ENCODE results near the gene MTA1.

Gene MTA1

DNA sequence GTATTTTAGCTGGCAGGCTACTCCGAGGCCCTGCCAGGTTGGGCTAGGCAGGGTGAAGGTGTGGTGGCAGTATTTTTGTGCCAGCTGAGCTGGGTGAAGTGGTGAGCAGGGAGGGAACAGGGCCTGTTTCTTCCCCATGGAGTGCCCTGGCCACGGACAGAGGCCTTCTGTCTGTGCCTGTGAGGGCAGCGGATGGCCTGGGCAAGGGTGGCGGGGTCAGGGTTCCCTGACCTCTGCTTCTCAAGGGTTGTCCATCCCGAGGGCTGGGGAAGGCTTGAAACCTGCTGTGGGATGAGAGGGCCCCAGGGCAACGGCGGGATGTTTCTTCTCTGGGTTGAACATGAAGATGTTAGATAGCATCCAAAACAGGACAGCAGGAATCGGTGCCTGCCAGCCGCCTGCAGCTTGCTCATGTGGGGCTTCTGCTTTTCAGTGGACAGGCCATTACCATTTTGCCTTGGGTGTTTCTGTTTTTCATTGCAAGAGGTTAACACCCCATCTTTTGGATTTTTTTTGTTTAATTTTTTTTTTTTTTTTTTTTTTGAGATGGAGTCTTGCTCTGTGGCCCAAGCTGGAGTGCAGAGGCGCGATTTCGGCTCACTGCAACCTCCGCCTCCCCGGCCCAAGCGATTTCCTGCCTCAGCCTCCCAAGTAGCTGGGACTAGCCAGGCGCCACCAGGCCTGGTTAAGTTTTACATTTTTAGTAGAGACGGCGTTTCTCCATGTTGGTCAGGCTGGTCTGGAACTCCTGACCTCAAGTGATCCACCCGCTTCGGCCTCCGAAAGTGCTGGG is 3.3 kb downstream of the MTA1 start:
- no peaks in the 10 kb centered on the region for H3K27me3 ChIP-seq (ENCODE audit: low read depth, low read length)
- peaks cover 0 to 10% of the 10 kb centered on the region in 2 donors for H3K36me3 ChIP-seq (ENCODE audit: control insufficient read depth in 1 of 2, insufficient read depth in 2 of 2, low read length in 2 of 2)
- no peak overlapping the region for H3K4me3 ChIP-seq (ENCODE audit: low read depth in 1 of 2, low read length in 2 of 2)
- H3K4me1 ChIP-seq (ENCODE audit: control insufficient read depth in 1 of 2, insufficient read depth in 2 of 2, low read length in 2 of 2) = peaks cover 4 to 36% of the 10 kb centered on the region in 2 donors
- no peaks in the 10 kb centered on the region for H3K9me3 ChIP-seq (ENCODE audit: control insufficient read depth in 1 of 2, low read length in 2 of 2)
- no peak overlapping the region for H3K27ac ChIP-seq (ENCODE audit: low read length)

DNA sequence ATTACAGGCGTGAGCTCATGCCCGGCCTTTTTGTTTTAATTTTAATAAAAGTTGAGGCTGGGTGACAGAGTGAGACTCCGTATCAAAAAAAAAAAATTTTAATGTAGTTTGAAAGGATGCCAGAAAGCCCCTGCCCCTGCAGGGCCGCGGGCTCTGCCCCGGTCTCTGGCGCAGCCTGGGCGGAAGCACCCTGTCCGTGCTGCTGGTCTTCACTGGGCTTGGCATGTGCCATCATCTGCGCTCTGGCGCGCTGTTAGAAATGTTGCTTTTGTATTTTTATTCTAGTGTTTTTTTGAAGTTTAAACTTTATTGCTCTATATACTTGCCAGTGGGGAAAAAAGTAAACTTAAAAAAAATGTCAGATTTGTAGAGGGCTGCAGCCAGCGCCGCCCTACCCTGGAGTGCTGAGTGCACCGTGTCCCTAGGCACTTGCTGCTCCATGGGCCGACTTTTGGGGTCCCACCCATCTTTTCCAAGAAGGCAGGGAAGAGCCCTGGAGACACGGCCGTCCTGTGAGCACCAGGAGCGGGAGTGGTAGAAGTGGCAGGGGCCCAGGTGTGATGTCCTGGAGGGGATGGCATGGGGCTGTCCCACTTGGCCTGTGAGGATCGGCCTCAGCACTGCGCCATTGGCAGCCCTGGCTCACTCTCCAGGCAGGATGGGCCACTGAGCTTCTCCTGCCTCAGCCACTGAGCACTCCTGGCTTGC is 4.0 kb downstream of the MTA1 start:
- H3K9me3 ChIP-seq (ENCODE audit: control insufficient read depth in 1 of 2, low read length in 2 of 2) = no peaks in the 10 kb centered on the region
- no peaks in the 10 kb centered on the region for H3K27me3 ChIP-seq (ENCODE audit: low read depth, low read length)
- H3K27ac ChIP-seq (ENCODE audit: low read length) = no peak overlapping the region
- peaks cover 4 to 31% of the 10 kb centered on the region in 2 donors for H3K4me1 ChIP-seq (ENCODE audit: control insufficient read depth in 1 of 2, insufficient read depth in 2 of 2, low read length in 2 of 2)
- peaks cover 0 to 10% of the 10 kb centered on the region in 2 donors for H3K36me3 ChIP-seq (ENCODE audit: control insufficient read depth in 1 of 2, insufficient read depth in 2 of 2, low read length in 2 of 2)
- no peak overlapping the region for H3K4me3 ChIP-seq (ENCODE audit: low read depth in 1 of 2, low read length in 2 of 2)

DNA sequence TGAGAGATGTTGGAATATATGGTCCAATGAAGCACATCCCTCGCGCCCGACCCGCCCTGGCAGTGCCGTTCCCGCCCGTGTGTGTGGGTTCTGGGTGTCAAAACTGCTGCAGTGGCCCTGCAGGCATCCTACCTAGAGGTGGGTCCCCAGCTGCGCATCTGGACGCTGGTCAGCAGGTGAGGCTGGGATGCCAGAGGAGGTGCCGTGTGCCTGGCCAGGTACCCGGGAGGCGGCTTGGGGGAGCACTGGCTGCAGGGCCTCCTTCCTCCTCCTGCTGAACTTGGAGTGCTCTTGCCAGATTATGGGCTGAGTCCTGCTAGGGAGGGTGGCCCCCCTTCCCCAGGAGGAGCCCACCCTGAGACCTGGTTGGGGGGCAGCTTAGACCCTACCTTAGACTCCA is 5.2 kb downstream of the MTA1 start:
- H3K36me3 ChIP-seq (ENCODE audit: control insufficient read depth in 1 of 2, insufficient read depth in 2 of 2, low read length in 2 of 2) = peaks cover 0 to 10% of the 10 kb centered on the region in 2 donors
- H3K9me3 ChIP-seq (ENCODE audit: control insufficient read depth in 1 of 2, low read length in 2 of 2) = no peaks in the 10 kb centered on the region
- no peaks in the 10 kb centered on the region for H3K27me3 ChIP-seq (ENCODE audit: low read depth, low read length)
- H3K4me1 ChIP-seq (ENCODE audit: control insufficient read depth in 1 of 2, insufficient read depth in 2 of 2, low read length in 2 of 2) = peaks cover 4 to 24% of the 10 kb centered on the region in 2 donors
- H3K27ac ChIP-seq (ENCODE audit: low read length) = no peak overlapping the region
- H3K4me3 ChIP-seq (ENCODE audit: low read depth in 1 of 2, low read length in 2 of 2) = no peak overlapping the region

DNA sequence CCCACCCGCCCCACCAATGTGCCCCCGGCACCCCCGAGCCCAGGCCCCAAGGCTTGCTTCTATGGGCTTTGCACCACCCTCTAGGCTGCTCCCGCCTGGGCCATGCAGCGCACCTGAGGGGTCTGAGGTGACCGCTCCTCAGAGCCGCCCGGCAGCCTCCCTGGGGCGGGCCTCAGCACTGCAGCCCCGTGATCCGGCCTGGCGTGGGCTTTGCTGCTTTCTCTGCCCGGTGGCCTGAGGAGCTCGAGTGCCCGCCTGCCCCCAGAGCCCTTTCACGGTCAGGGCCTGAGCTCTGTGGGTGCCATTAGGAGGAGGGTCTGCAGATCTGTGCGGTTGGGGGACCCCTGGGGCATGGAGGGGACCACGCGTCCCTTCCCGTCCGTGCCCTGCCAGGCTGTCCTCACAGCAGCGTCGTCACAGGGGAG is 6.2 kb downstream of the MTA1 start:
- Histone ChIP-seq H3K36me3 (ENCODE audit: control insufficient read depth in 1 of 2, insufficient read depth in 2 of 2, low read length in 2 of 2) (peaks cover 0 to 10% of the 10 kb centered on the region in 2 donors), H3K9me3 (ENCODE audit: control insufficient read depth in 1 of 2, low read length in 2 of 2) (no peaks in the 10 kb centered on the region), H3K4me1 (ENCODE audit: control insufficient read depth in 1 of 2, insufficient read depth in 2 of 2, low read length in 2 of 2) (peaks cover 4 to 24% of the 10 kb centered on the region in 2 donors), H3K27ac (ENCODE audit: low read length) (no peak overlapping the region), H3K27me3 (ENCODE audit: low read depth, low read length) (no peaks in the 10 kb centered on the region), H3K4me3 (ENCODE audit: low read depth in 1 of 2, low read length in 2 of 2) (no peak overlapping the region)

DNA sequence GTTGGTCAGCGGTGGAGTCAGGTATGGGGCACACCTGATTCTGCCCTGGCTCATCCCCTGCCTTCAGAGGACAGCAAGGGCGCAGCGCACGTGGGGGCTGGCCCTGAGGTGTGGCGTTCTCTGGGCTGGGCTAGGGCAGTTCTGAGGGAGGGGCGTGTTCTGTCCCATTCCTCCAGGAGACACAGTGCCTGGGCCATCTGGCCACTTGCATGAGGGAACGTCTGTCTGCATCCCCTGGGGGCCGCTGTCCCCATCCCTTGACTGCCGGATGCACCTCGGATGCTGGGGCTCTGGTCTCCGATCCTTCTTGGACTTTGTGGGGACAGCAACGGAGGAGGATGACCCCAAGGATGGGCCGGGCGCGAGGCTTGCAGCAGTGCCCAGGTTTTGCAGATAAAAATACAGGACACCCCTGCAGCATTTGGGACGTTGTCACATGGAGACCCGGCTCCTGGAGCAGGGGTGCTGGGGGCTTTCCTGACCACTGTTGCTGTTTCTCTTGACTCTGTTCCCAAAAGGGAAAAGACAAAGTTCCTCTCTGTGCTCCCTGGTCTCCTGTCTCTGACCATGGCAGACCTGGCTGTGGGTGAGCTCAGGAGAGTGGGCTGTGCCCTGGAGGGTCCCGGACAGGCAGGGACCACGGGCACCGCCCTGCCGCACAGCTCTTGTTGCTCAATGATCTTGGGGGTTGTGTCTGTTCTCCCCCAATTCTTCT is 6.9 kb downstream of the MTA1 start:
- H3K36me3 ChIP-seq (ENCODE audit: control insufficient read depth in 1 of 2, insufficient read depth in 2 of 2, low read length in 2 of 2) = peaks cover 0 to 10% of the 10 kb centered on the region in 2 donors
- no peak overlapping the region for H3K4me3 ChIP-seq (ENCODE audit: low read depth in 1 of 2, low read length in 2 of 2)
- H3K9me3 ChIP-seq (ENCODE audit: control insufficient read depth in 1 of 2, low read length in 2 of 2) = no peaks in the 10 kb centered on the region
- no peaks in the 10 kb centered on the region for H3K27me3 ChIP-seq (ENCODE audit: low read depth, low read length)
- no peak overlapping the region for H3K27ac ChIP-seq (ENCODE audit: low read length)
- H3K4me1 ChIP-seq (ENCODE audit: control insufficient read depth in 1 of 2, insufficient read depth in 2 of 2, low read length in 2 of 2) = peaks cover 3 to 16% of the 10 kb centered on the region in 2 donors

DNA sequence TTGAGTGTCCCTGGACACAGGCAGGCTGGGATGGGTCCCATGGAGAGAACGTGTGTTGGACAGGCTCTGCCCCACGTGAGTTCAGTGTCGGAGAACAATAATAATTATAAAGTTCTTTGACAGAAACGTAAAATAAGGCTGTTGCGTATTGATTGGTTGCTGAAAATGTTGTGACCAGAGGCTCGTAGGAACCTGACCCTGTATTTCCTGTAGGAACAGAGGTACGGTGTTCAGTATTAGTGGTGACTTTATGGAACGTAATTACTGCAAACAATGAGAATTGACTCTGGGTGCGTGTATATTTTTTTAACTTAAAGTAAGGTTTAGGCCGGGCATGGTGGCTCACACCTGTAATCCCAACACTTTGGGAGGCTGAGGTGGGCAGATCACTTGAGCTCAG is 7.8 kb downstream of the MTA1 start:
- Histone ChIP-seq H3K4me3 (ENCODE audit: low read depth in 1 of 2, low read length in 2 of 2) (no peak overlapping the region), H3K9me3 (ENCODE audit: control insufficient read depth in 1 of 2, low read length in 2 of 2) (no peaks in the 10 kb centered on the region), H3K4me1 (ENCODE audit: control insufficient read depth in 1 of 2, insufficient read depth in 2 of 2, low read length in 2 of 2) (peaks cover 0 to 8% of the 10 kb centered on the region in 2 donors), H3K27me3 (ENCODE audit: low read depth, low read length) (no peaks in the 10 kb centered on the region), H3K36me3 (ENCODE audit: control insufficient read depth in 1 of 2, insufficient read depth in 2 of 2, low read length in 2 of 2) (peaks cover 0 to 10% of the 10 kb centered on the region in 2 donors), H3K27ac (ENCODE audit: low read length) (no peak overlapping the region)

DNA sequence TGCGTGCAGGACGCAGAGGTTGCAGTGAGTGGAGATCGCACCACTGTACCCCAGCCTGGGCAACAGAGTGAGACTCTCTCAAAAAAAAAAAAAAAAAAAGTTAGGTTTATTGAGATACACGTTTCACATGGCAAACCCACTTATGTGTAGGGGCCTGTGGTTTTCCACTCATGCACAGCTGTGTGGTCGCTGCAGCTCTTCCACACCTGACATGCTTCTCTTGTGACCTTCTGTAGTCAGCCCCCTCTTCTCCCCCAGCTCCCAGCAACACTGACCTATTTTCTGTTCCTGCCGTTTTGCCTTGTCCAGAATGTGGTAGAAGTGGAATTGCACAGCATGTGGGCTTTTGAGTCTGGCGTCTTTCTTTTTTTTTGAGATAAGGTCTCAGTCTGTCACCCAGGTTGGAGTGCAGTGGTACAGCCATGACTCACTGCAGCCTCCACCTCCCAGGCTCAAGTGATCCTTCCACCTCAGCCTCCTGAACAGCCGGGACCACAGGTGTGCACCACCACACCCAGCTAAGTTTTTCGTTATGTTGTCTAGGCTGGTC is 8.4 kb downstream of the MTA1 start:
- no peaks in the 10 kb centered on the region for H3K27me3 ChIP-seq (ENCODE audit: low read depth, low read length)
- H3K36me3 ChIP-seq (ENCODE audit: control insufficient read depth in 1 of 2, insufficient read depth in 2 of 2, low read length in 2 of 2) = peaks cover 0 to 10% of the 10 kb centered on the region in 2 donors
- H3K4me3 ChIP-seq (ENCODE audit: low read depth in 1 of 2, low read length in 2 of 2) = no peak overlapping the region
- H3K4me1 ChIP-seq (ENCODE audit: control insufficient read depth in 1 of 2, insufficient read depth in 2 of 2, low read length in 2 of 2) = peaks cover 0 to 4% of the 10 kb centered on the region in 2 donors
- no peaks in the 10 kb centered on the region for H3K9me3 ChIP-seq (ENCODE audit: control insufficient read depth in 1 of 2, low read length in 2 of 2)
- no peak overlapping the region for H3K27ac ChIP-seq (ENCODE audit: low read length)

DNA sequence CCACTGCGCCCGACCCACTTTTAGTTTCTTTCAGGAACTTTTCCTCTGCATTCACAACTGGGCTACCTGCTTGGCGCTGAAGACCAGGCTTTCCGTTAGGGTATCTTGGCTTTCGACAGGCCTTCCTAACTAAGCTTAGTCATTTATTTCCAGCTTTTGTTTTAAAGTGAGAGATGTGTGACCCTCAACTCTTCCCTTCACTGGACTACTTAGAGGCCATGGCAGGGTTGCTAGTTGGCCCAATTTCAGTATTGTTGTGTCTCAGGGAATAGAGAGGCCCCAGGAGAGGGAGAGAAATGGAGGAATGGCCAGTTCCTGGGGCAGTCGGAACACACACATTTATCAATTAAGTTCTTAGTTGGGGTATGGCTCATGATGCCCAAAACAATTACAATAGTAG is 10.4 kb downstream of the MTA1 start:
- Histone ChIP-seq H3K27me3 (ENCODE audit: low read depth, low read length) (no peaks in the 10 kb centered on the region), H3K4me1 (ENCODE audit: control insufficient read depth in 1 of 2, insufficient read depth in 2 of 2, low read length in 2 of 2) (peaks cover 0 to 4% of the 10 kb centered on the region in 2 donors), H3K4me3 (ENCODE audit: low read depth in 1 of 2, low read length in 2 of 2) (no peak overlapping the region), H3K9me3 (ENCODE audit: control insufficient read depth in 1 of 2, low read length in 2 of 2) (no peaks in the 10 kb centered on the region), H3K36me3 (ENCODE audit: control insufficient read depth in 1 of 2, insufficient read depth in 2 of 2, low read length in 2 of 2) (peaks cover 0 to 10% of the 10 kb centered on the region in 2 donors), H3K27ac (ENCODE audit: low read length) (no peak overlapping the region)

DNA sequence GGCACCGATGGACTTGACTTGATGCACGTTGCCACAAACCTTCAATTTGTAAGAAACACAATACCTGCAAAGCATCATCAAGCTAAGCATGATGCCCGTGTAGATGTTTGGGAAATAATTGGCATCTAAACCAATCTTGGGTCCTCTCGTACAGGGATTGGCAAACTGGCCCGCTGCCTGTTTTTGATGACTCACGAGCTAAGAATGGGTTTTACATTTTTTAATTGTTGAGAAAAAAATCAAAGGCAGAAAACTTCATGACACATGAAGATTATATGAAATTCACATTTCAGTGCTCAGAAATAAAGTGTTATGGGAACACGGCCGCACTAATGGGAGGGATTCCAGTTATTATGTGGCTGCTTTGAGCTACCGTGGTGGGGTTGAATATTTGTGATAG is 10.9 kb downstream of the MTA1 start:
- Histone ChIP-seq H3K9me3 (ENCODE audit: control insufficient read depth in 1 of 2, low read length in 2 of 2) (no peaks in the 10 kb centered on the region), H3K4me3 (ENCODE audit: low read depth in 1 of 2, low read length in 2 of 2) (no peak overlapping the region), H3K27me3 (ENCODE audit: low read depth, low read length) (no peaks in the 10 kb centered on the region), H3K4me1 (ENCODE audit: control insufficient read depth in 1 of 2, insufficient read depth in 2 of 2, low read length in 2 of 2) (peaks cover 0 to 4% of the 10 kb centered on the region in 2 donors), H3K27ac (ENCODE audit: low read length) (no peak overlapping the region), H3K36me3 (ENCODE audit: control insufficient read depth in 1 of 2, insufficient read depth in 2 of 2, low read length in 2 of 2) (peaks cover 0 to 10% of the 10 kb centered on the region in 2 donors)

DNA sequence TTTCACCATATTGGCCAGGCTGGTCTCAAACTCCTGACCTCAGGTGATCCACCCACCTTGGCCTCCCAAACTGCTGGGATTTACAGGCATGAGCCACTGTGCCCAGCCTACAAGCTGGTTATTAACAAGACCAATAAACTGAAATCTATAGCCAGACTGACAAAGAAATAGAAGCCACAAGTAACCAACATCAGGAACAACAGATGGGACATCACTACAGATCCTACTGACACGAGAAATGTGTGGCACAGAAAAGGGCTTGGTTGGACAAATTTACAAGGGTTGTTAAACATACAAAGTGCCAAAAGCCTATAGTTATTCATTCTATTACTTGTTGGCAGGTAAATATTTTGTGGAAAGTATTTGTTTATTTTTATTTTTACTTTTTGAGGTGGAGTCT is 11.6 kb downstream of the MTA1 start:
- H3K27me3 ChIP-seq (ENCODE audit: low read depth, low read length) = no peaks in the 10 kb centered on the region
- H3K9me3 ChIP-seq (ENCODE audit: control insufficient read depth in 1 of 2, low read length in 2 of 2) = no peaks in the 10 kb centered on the region
- no peak overlapping the region for H3K27ac ChIP-seq (ENCODE audit: low read length)
- H3K36me3 ChIP-seq (ENCODE audit: control insufficient read depth in 1 of 2, insufficient read depth in 2 of 2, low read length in 2 of 2) = peaks cover 0 to 10% of the 10 kb centered on the region in 2 donors
- H3K4me3 ChIP-seq (ENCODE audit: low read depth in 1 of 2, low read length in 2 of 2) = no peak overlapping the region
- H3K4me1 ChIP-seq (ENCODE audit: control insufficient read depth in 1 of 2, insufficient read depth in 2 of 2, low read length in 2 of 2) = peaks cover 0 to 4% of the 10 kb centered on the region in 2 donors

DNA sequence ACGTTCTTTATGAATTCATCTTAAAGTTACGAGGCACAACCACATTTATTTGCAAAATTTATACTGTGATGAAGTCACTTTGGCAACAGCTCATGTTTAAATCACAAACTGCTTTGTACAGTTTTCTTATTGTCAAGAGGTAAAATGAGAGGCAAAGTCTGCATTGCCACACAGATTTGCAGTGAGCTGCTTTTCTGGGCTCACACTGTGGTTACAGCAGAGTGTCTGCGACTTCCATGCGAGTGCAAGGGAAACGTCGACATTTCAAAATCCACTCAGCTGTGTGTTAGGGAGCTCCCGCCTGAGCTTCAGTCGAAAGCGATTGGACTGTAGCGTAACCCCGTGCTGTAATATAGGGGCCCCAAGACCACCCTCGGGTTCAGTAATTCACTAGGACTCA is 13.0 kb downstream of the MTA1 start:
- no peak overlapping the region for H3K27ac ChIP-seq (ENCODE audit: low read length)

More for the DNA sequence above, 13.0 kb downstream of the MTA1 start:
- Histone ChIP-seq H3K4me1 (ENCODE audit: control insufficient read depth in 1 of 2, insufficient read depth in 2 of 2, low read length in 2 of 2) (peaks cover 0 to 7% of the 10 kb centered on the region in 2 donors), H3K36me3 (ENCODE audit: control insufficient read depth in 1 of 2, insufficient read depth in 2 of 2, low read length in 2 of 2) (no peaks in the 10 kb centered on the region), H3K9me3 (ENCODE audit: control insufficient read depth in 1 of 2, low read length in 2 of 2) (no peaks in the 10 kb centered on the region), H3K27me3 (ENCODE audit: low read depth, low read length) (no peaks in the 10 kb centered on the region), H3K4me3 (ENCODE audit: low read depth in 1 of 2, low read length in 2 of 2) (no peak overlapping the region)

All from muscle layer of duodenum (tissue), 2 donors.